ENCODE results near the gene TIMM9. TPM values are rescaled to one million over a fixed set of nuclear protein-coding genes. Genes with fewer than 3 reads are reported as not detected.

Gene TIMM9
- total RNA-seq, 1 donor from 2014 or later = 27.8 TPM

- Histone ChIP-seq H3K27ac (replicated peaks) (no peak overlapping the region), H3K27me3 (ENCODE audit: low read depth) (no peaks in the 10 kb centered on the region)
- intact Hi-C loops (cut with micrococcal nuclease) = no loop called here
Observed at GRCh38 chr14:58398495-58398894, 28.8 kb downstream of the TIMM9 start.

GRCh38 chr14:58397156-58397555, 30.2 kb downstream of the TIMM9 start:
- no peaks in the 10 kb centered on the region for H3K9me3 ChIP-seq (replicated peaks)
- no peak for TF ChIP-seq CTCF (IDR thresholded peaks at IDR 0.05; ENCODE audit: borderline replicate concordance)
- no peak for DNase-seq
- no peak overlapping the region for H3K27ac ChIP-seq (replicated peaks)
- peaks cover 16% of the 10 kb centered on the region for H3K4me1 ChIP-seq
- intact Hi-C loops (cut with micrococcal nuclease) = no loop called here
- H3K27me3 ChIP-seq (ENCODE audit: low read depth) = no peaks in the 10 kb centered on the region
- H3K4me3 ChIP-seq = no peak overlapping the region
- H3K36me3 ChIP-seq = no peaks in the 10 kb centered on the region

More at GRCh38 chr14:58398495-58398894, 28.8 kb downstream of the TIMM9 start:
- no peak overlapping the region for H3K4me3 ChIP-seq
- H3K36me3 ChIP-seq = no peaks in the 10 kb centered on the region
- TF ChIP-seq CTCF (IDR thresholded peaks at IDR 0.05; ENCODE audit: borderline replicate concordance) = no peak
- H3K4me1 ChIP-seq = peaks cover 16% of the 10 kb centered on the region
- no peak for DNase-seq
- H3K9me3 ChIP-seq (replicated peaks) = no peaks in the 10 kb centered on the region

- Histone ChIP-seq H3K4me3 (peak within 1 kb of the TSS; percentile 72), H3K9me3 (replicated peaks) (no peaks in the 10 kb centered on the region), H3K27me3 (ENCODE audit: low read depth) (no peaks in the 10 kb centered on the region), H3K27ac (replicated peaks) (peak within 1 kb of the TSS; percentile 82), H3K36me3 (no peaks in the 10 kb centered on the region), H3K4me1 (peaks cover 16% of the 10 kb centered on the region)
- intact Hi-C loops (cut with micrococcal nuclease) = no loop called here
- peak; percentile 73 for DNase-seq
- TF ChIP-seq CTCF (IDR thresholded peaks at IDR 0.05; ENCODE audit: borderline replicate concordance) = peak; percentile 93
Observed at GRCh38 chr14:58395812-58396788, 31.2 kb downstream of the TIMM9 start, which contains the start of gene TOMM20L. TSS of gene TOMM20L (plus strand) at chr14:58395930. CDS start at chr14:58395958, 28 bp downstream.

- intact Hi-C loops (cut with micrococcal nuclease) = no loop called here
- peak overlapping the region; percentile 72 for H3K4me3 ChIP-seq
- H3K9me3 ChIP-seq (replicated peaks) = no peaks in the 10 kb centered on the region
- peak overlapping the region; percentile 82 for H3K27ac ChIP-seq (replicated peaks)
- TF ChIP-seq CTCF (IDR thresholded peaks at IDR 0.05; ENCODE audit: borderline replicate concordance) = no peak
- H3K36me3 ChIP-seq = no peaks in the 10 kb centered on the region
- peaks cover 16% of the 10 kb centered on the region for H3K4me1 ChIP-seq
- no peak for DNase-seq
- H3K27me3 ChIP-seq (ENCODE audit: low read depth) = no peaks in the 10 kb centered on the region
Observed at GRCh38 chr14:58395562-58395811, 31.8 kb downstream of the TIMM9 start.

- no peak for TF ChIP-seq CTCF (IDR thresholded peaks at IDR 0.05; ENCODE audit: borderline replicate concordance)
Observed at GRCh38 chr14:58390830-58391229, 36.5 kb downstream of the TIMM9 start.

More at GRCh38 chr14:58390830-58391229, 36.5 kb downstream of the TIMM9 start:
- DNase-seq = no peak
- intact Hi-C loops (cut with micrococcal nuclease) = no loop called here
- Histone ChIP-seq H3K27me3 (ENCODE audit: low read depth) (no peaks in the 10 kb centered on the region), H3K27ac (replicated peaks) (no peak overlapping the region), H3K4me3 (no peak overlapping the region), H3K4me1 (peaks cover 9% of the 10 kb centered on the region), H3K9me3 (replicated peaks) (no peaks in the 10 kb centered on the region), H3K36me3 (no peaks in the 10 kb centered on the region)
